Smooth muscle cell (in vitro differentiated cells): ENCODE results near the gene ARMC7. TPM values are rescaled to one million over a fixed set of nuclear protein-coding genes. Genes with fewer than 3 reads are reported as not detected.
"Not testable (repeated sequence)": the region's sequence is repeated elsewhere in the genome, so short reads cannot be mapped to it uniquely, and the experiment has no call there.

Experiments
- DNase-seq: peaks from one replicate; lab custom pipeline; 2025; ENCODE audit not compliant: unreplicated experiment; lab: John Stamatoyannopoulos, UW
- H2AFZ ChIP-seq: fragments of 200-600 bp; sonication (generic); 2 replicates; pipeline ENCODE4 v1.6.0; 2016; ENCODE audit warnings: antibody characterized with exemption, low read depth, mild to moderate bottlenecking
- H3F3A ChIP-seq: fragments of 200-600 bp; sonication (generic); 2 replicates; pipeline ENCODE4 v1.6.0; 2017; ENCODE audit warnings: antibody characterized with exemption, low read depth
- H3K27ac ChIP-seq: fragments of 200-600 bp; sonication (generic); 2 replicates; pipeline ENCODE4 v1.5.1; 2016; ENCODE audit warnings: low read depth, mild to moderate bottlenecking
- H3K27me3 ChIP-seq: fragments of 200-600 bp; sonication (generic); 2 replicates; pipeline ENCODE4 v1.6.1; 2016; ENCODE audit warnings: low read depth, mild to moderate bottlenecking
- H3K36me3 ChIP-seq: fragments of 200-600 bp; sonication (generic); 2 replicates; pipeline ENCODE4 v1.5.1; 2016; ENCODE audit warnings: low read depth
- H3K4me1 ChIP-seq: fragments of 200-600 bp; sonication (generic); 2 replicates; pipeline ENCODE4 v1.5.1; 2016; ENCODE audit warnings: low read depth
- H3K4me2 ChIP-seq: fragments of 200-600 bp; sonication (generic); 2 replicates; pipeline ENCODE4 v1.6.0; 2016; ENCODE audit warnings: mild to moderate bottlenecking
- H3K4me3 ChIP-seq: fragments of 200-600 bp; sonication (generic); 2 replicates; pipeline ENCODE4 v1.5.1; 2016; ENCODE audit warnings: mild to moderate bottlenecking
- H3K79me2 ChIP-seq: fragments of 200-600 bp; sonication (generic); 2 replicates; pipeline ENCODE4 v1.6.0; 2016; ENCODE audit warnings: low read depth, mild to moderate bottlenecking
- H3K9ac ChIP-seq: fragments of 200-600 bp; sonication (generic); 2 replicates; pipeline ENCODE4 v1.6.0; 2016; ENCODE audit warnings: low read depth
- H3K9me3 ChIP-seq: fragments of 200-600 bp; sonication (generic); replicated peaks from 2 replicates; pipeline ENCODE4 v1.5.1; 2016; ENCODE audit warnings: low read depth
- H4K20me1 ChIP-seq: fragments of 200-600 bp; sonication (generic); 2 replicates; pipeline ENCODE4 v1.6.0; 2016; ENCODE audit warnings: low read depth
- CTCF ChIP-seq: fragments of 200-600 bp; sonication (generic); IDR thresholded peaks from 2 replicates; pipeline ENCODE4 v1.5.1; 2017; ENCODE audit warnings: borderline replicate concordance, mild to moderate bottlenecking, antibody characterized with exemption; ENCODE audit not compliant: insufficient read depth, poor library complexity, severe bottlenecking
- WGBS: methylation state at CpG from one replicate; pipeline ENCODE4 v1.1.7; 2016; ENCODE audit warnings: low lambda C conversion rate; 5-methylcytosine and 5-hydroxymethylcytosine counted together
- polyA plus RNA-seq: library from polyadenylated mRNA; unstranded; fragments of >200 nt; fragmentation: Nextera tagmentation; extraction: Ambion mirVana; gene quantifications from 2 replicates; pipeline ENCODE4 v1.2.1, GENCODE V29; 2016
- total RNA-seq: library from RNA; depleted of rRNA; stranded (reverse); fragments of >200 nt; gene quantifications from 2 replicates; pipeline ENCODE4 v1.2.3, GENCODE V29; 2014

Gene ARMC7
- total and polyA plus RNA-seq, 2 experiments from 2014 or later, result 1.8 to 6.8 TPM

GRCh38 chr17:75068750-75069149 lies 41.0 kb upstream of the ARMC7 start:
- no peaks in the 10 kb centered on the region for H3F3A ChIP-seq
- H3K4me3 ChIP-seq, result no peak overlapping the region
- H3K4me2 ChIP-seq, result no peak overlapping the region
- H2AFZ ChIP-seq, result no peak overlapping the region
- no peaks in the 10 kb centered on the region for H4K20me1 ChIP-seq
- H3K36me3 ChIP-seq, result no peaks in the 10 kb centered on the region
- no peak overlapping the region for H3K27ac ChIP-seq
- H3K9me3 ChIP-seq, result no peaks in the 10 kb centered on the region
- 80% methylated on average over 8 of the region's 8 CpGs for WGBS
- no peak for TF ChIP-seq CTCF
- H3K79me2 ChIP-seq, result no peaks in the 10 kb centered on the region
- H3K9ac ChIP-seq, result no peak overlapping the region
- H3K4me1 ChIP-seq, result no peaks in the 10 kb centered on the region
- no peaks in the 10 kb centered on the region for H3K27me3 ChIP-seq
- DNase-seq, result no peak

- Histone ChIP-seq H3K9ac (no peak overlapping the region), H3K36me3 (no peaks in the 10 kb centered on the region), H2AFZ (no peak overlapping the region), H3F3A (no peaks in the 10 kb centered on the region), H3K9me3 (no peaks in the 10 kb centered on the region), H3K4me3 (no peak overlapping the region), H3K27me3 (no peaks in the 10 kb centered on the region), H3K4me1 (no peaks in the 10 kb centered on the region), H3K79me2 (no peaks in the 10 kb centered on the region), H3K4me2 (no peak overlapping the region), H3K27ac (no peak overlapping the region), H4K20me1 (no peaks in the 10 kb centered on the region)
- no peak for DNase-seq
- TF ChIP-seq CTCF, result no peak
- 94% methylated on average over 2 of the region's 2 CpGs for WGBS
Measured at GRCh38 chr17:75069783-75070182, 40.0 kb upstream of the ARMC7 start.

- not testable (repeated sequence) for H3F3A ChIP-seq, H3K27ac ChIP-seq, H3K4me3 ChIP-seq, H2AFZ ChIP-seq, H3K27me3 ChIP-seq, H4K20me1 ChIP-seq, H3K4me2 ChIP-seq, H3K36me3 ChIP-seq, H3K79me2 ChIP-seq, H3K4me1 ChIP-seq, H3K9ac ChIP-seq, DNase-seq, H3K9me3 ChIP-seq
- WGBS, result 78% methylated on average over 8 of the region's 8 CpGs
Measured at GRCh38 chr17:75071478-75072271, 38.1 kb upstream of the ARMC7 start.

GRCh38 chr17:75072909-75073308 lies 36.9 kb upstream of the ARMC7 start:
- H3K36me3 ChIP-seq, H3K4me2 ChIP-seq, H3K4me1 ChIP-seq, H3K27me3 ChIP-seq, H3K9me3 ChIP-seq, H2AFZ ChIP-seq, H3K4me3 ChIP-seq, H3K79me2 ChIP-seq, H4K20me1 ChIP-seq, H3K27ac ChIP-seq, DNase-seq, H3F3A ChIP-seq, H3K9ac ChIP-seq: not testable (repeated sequence)
- 97% methylated on average over 5 of the region's 5 CpGs for WGBS
